RWPE2 (cell line): Measurements from ENCODE around the gene VPS35L.

Source experiments
- ATAC-seq: fragments of 200-7000 bp; cut with Tn5 transposase; 3 replicates; pipeline ENCODE4 v1.9.1; 2021; ENCODE audit warnings: low read depth
- DNase-seq: peaks from one replicate; pipeline ENCODE4 v3.0.0-alpha.2; 2020; ENCODE audit warnings: low spot score
- H3K27ac ChIP-seq: fragments of 450-650 bp; 2 replicates; pipeline ENCODE4 v1.5.1; 2017; ENCODE audit warnings: mild to moderate bottlenecking; ENCODE audit not compliant: poor library complexity, severe bottlenecking
- H3K27me3 ChIP-seq: fragments of 250-450 bp; sonication (Bioruptor Pico); 2 replicates; pipeline ENCODE4 v1.5.1; 2021; ENCODE audit warnings: mild to moderate bottlenecking, moderate library complexity; ENCODE audit not compliant: insufficient read depth, poor library complexity, severe bottlenecking
- H3K36me3 ChIP-seq: fragments of 250-450 bp; sonication (Bioruptor Pico); 2 replicates; pipeline ENCODE4 v1.5.1; 2020; ENCODE audit warnings: low read depth, mild to moderate bottlenecking, moderate library complexity
- H3K4me1 ChIP-seq: fragments of 250-450 bp; sonication (Bioruptor Pico); 2 replicates; pipeline ENCODE4 v1.5.1; 2021; ENCODE audit warnings: mild to moderate bottlenecking, moderate library complexity; ENCODE audit not compliant: insufficient read depth, poor library complexity, severe bottlenecking
- H3K4me3 ChIP-seq: fragments of 250-450 bp; sonication (Bioruptor Pico); 2 replicates; pipeline ENCODE4 v1.5.1; 2021; ENCODE audit warnings: mild to moderate bottlenecking, moderate library complexity; ENCODE audit not compliant: severe bottlenecking
- H3K9me3 ChIP-seq: fragments of 250-450 bp; sonication (Bioruptor Pico); 2 replicates; pipeline ENCODE4 v1.5.1; 2021; ENCODE audit warnings: mild to moderate bottlenecking, moderate library complexity; ENCODE audit not compliant: severe bottlenecking
- TF ChIP-seq, protein P1 (sequence below): fragments of 450-650 bp; IDR thresholded peaks from one replicate; pipeline ENCODE4 v1.5.1; 2017; ENCODE audit warnings: mild to moderate bottlenecking, moderate library complexity; ENCODE audit not compliant: poor library complexity, severe bottlenecking

The VPS35L gene

GRCh38 chr16:19704321-19705145 is 149.0 kb downstream of the VPS35L start:
- Histone ChIP-seq H3K9me3 (no peaks in the 10 kb centered on the region), H3K4me3 (no peak overlapping the region), H3K27ac (no peak overlapping the region), H3K27me3 (no peaks in the 10 kb centered on the region), H3K4me1 (peaks cover 6% of the 10 kb centered on the region), H3K36me3 (peaks cover 51% of the 10 kb centered on the region)
- ATAC-seq: peak; percentile 34; the same call in 1 of the 3 replicates
- TF ChIP-seq, protein P1, sequence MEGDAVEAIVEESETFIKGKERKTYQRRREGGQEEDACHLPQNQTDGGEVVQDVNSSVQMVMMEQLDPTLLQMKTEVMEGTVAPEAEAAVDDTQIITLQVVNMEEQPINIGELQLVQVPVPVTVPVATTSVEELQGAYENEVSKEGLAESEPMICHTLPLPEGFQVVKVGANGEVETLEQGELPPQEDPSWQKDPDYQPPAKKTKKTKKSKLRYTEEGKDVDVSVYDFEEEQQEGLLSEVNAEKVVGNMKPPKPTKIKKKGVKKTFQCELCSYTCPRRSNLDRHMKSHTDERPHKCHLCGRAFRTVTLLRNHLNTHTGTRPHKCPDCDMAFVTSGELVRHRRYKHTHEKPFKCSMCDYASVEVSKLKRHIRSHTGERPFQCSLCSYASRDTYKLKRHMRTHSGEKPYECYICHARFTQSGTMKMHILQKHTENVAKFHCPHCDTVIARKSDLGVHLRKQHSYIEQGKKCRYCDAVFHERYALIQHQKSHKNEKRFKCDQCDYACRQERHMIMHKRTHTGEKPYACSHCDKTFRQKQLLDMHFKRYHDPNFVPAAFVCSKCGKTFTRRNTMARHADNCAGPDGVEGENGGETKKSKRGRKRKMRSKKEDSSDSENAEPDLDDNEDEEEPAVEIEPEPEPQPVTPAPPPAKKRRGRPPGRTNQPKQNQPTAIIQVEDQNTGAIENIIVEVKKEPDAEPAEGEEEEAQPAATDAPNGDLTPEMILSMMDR: no peak
- DNase-seq: no peak

GRCh38 chr16:19705146-19705501 is 149.6 kb downstream of the VPS35L start:
- no peaks in the 10 kb centered on the region for H3K27me3 ChIP-seq
- H3K4me3 ChIP-seq: no peak overlapping the region
- DNase-seq (no peak), ATAC-seq (no peak)
- H3K27ac ChIP-seq: no peak overlapping the region
- TF ChIP-seq, protein P1: no peak
- peaks cover 4% of the 10 kb centered on the region for H3K4me1 ChIP-seq
- H3K36me3 ChIP-seq: peaks cover 56% of the 10 kb centered on the region
- no peaks in the 10 kb centered on the region for H3K9me3 ChIP-seq

- DNase-seq: no peak
- H3K4me1 ChIP-seq: no peaks in the 10 kb centered on the region
- no peak overlapping the region for H3K4me3 ChIP-seq
- no peak for ATAC-seq
- no peak overlapping the region for H3K27ac ChIP-seq
- H3K27me3 ChIP-seq: no peaks in the 10 kb centered on the region
- peaks cover 56% of the 10 kb centered on the region for H3K36me3 ChIP-seq
- no peaks in the 10 kb centered on the region for H3K9me3 ChIP-seq
- TF ChIP-seq, protein P1: no peak
These were observed 150.3 kb downstream of the VPS35L start for GRCh38 chr16:19705843-19706242.

- Histone ChIP-seq H3K4me3 (no peak overlapping the region), H3K4me1 (no peaks in the 10 kb centered on the region), H3K27ac (no peak overlapping the region), H3K27me3 (no peaks in the 10 kb centered on the region), H3K9me3 (no peaks in the 10 kb centered on the region), H3K36me3 (peaks cover 59% of the 10 kb centered on the region)
- TF ChIP-seq, protein P1: no peak
- ATAC-seq (no peak), DNase-seq (no peak)
These were observed 151.3 kb downstream of the VPS35L start for GRCh38 chr16:19706846-19707245.
